HG03342 (cell line): Measurements from ENCODE around the gene HSPA9.

Experiments used
- ATAC-seq: cut with Tn5 transposase; IDR thresholded peaks from one replicate; pipeline ENCODE4 v1.9.1; 2021; ENCODE audit warnings: mild to moderate bottlenecking, moderate library complexity; ENCODE audit not compliant: unreplicated experiment

The HSPA9 gene

DNA sequence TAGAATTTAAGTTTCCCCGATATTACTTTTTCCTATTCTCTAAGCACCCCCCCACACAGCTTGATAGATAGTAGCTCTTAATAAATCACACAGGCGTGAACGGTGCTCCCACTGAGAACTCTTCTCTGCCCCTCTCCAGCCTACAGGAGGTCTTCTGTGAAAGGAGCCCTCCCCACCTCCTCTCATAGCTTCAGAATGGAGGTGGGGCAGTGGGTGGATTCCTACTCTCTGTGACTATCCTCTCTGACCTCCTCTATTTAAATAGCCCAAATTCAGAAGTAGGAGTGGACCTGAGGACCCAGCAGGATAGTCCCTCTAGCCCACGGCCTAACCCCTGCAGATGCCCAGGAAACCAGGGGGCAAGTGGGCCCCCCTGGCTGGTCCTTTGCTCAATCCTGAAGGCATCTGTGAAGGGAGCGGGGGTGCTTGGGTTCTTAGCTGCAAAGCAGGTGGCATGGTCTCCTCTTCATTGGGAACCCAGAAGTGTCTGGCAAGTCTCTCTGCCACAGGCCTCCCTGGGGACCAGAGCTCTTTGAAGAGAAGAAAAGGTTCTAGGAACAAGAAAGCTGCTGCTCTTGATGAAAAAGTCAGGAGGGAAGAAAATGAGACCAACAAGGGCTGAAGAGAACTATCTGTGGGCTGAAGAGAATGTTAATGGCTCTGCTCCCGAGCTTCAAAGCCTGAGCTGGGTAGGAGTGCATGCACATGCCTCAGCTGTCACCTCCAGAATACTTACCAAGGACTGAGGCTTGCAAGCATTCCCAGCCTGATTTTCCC is 21.1 kb upstream of the HSPA9 start:
- no peak for ATAC-seq

DNA sequence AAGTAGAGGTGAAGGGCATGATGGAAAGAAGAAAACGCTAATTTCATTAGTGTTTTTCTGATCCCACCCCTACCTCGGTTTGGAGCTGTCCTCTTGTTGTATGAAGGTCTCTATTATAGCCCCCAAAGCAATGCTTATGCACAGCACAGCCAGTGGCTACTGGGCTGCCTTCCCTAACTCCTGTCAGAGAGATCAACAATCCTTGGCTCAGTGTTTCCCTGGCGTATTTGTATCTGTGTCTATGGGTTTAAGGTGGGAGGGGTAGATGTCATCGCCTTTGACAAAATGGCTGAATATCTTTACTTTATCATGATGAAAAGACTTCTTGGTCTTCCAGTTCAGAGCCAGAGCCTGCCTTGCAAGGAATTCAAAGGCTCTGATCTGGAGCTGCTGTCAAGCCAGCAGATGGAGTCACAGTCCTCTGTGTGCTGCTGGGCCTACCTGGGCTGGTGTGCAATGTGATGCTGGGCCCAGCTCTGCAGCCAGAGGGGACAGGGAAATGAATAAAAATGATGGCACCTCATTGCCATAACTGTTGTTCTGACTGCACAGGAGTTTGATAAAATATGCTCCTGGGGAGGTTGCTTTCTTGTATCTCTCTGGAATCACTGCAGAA is 20.1 kb upstream of the HSPA9 start:
- no peak for ATAC-seq

DNA sequence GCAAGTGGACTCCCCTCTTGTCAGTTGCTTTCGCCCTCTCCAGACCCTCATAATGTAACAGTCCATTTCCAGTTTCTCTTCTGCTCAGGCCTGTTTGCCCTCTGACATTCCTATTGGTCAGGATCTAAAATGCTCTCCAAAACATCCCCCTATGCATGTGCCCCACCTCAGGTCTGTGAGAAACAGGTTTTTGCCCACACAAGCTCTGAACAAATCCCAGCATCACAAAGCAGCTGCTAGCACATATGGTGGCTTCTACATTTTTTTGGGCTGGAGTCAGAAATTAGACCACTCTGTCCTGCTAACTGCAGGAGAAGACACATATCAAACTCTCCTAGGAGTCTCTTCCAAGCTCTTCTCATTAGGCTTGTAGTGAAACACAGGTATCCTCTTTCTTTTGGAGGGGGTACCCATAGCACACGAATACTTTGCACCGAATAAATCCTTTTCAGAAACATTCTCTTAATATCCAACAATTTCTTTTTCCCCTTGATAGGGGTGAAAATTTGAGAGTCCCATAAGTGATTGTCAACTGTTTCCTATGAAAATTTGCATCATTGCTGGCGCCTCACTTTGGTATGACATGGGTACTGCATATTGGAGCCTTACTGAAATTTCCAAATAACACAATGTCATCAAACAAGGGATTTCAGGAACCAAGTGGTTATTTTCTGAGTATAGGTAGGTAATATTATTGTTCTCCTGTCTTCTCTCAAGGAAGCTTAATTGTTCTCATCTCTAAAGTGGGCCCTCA is 19.3 kb upstream of the HSPA9 start:
- no peak for ATAC-seq

DNA sequence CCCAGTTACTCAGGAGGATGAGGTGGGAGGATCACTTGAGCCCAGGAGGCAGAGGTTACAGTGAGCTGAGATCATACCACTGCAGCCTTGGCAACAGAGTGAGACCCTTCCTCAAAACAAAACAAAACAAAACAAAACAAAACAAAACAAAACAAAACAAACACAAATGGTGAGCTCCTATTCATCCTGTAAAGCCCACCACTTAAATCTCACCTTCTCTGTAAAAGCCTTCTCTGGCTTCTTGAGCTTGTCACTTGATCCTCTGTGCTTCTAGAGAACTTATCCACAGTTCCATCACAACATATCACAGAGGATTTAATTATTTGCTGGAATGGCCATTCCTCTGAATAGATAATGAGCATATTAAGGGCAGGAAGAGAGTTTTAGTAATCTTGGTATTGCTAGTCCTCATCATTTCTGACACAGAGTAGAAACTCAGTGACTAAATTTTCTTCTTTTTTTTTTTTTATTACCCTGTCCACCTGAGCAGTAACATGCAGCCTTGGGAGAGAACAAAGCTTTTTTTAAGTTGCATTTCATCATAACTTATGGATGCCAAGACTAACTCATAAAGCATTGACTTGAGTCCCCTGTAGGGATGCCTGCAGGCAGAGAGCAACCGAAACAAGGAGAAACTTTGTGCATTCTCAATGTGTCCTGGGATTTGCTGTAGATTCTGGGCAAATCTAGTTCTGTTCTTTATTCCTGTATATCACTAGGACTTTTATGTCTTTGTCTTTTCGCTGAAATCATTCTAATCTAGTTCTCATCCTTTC is 13.0 kb upstream of the HSPA9 start:
- no peak for ATAC-seq

DNA sequence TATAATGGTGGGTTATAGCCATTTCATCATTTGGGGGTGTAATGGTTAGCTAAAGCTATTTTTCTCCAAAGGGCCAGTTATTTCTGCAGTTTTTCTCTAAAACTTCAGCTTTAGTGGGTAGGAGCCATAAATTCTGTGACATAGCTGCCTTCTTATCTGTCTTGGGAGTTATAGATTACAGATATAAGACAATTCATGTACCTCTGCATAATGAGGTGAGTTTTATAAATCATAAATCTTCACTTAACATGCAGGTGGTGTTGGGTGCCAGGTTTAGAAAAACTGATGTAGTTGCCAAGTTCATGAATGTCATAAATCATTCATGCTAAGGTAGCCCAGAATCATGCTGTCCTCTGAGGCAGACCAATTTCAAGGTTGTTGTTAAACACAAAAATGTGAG is 10.0 kb upstream of the HSPA9 start:
- ATAC-seq, result no peak

DNA sequence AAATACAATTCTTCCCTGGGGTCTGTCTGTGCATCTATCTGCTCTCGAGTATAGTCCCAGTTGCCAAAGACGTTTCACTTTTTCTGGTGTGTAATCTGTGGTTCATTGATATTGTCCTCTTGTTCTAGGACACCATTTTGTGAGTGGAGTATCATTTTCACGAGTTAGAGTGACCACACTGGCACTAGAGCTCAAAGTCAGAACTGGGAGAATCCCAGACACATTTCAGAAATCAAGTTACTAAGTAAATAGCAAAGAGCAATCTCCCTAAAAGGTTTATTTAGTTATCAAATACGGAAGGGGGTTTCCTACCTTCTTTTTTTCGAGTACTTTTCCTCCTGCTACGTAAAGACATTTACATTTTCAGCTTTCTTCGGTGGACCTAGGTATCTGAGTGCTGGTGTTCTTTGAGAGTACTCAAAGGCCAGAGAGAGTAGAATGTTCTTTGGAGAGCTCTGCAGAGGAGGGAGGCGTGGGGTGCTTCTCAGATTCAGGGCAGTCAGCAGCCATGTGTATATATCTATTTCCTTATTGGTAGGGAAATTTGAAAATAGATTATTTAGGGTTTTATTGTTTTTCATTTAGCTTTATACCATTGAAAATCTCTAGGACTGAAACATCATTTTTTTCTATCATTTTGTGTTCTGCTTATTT is 8.9 kb upstream of the HSPA9 start:
- no peak for ATAC-seq

DNA sequence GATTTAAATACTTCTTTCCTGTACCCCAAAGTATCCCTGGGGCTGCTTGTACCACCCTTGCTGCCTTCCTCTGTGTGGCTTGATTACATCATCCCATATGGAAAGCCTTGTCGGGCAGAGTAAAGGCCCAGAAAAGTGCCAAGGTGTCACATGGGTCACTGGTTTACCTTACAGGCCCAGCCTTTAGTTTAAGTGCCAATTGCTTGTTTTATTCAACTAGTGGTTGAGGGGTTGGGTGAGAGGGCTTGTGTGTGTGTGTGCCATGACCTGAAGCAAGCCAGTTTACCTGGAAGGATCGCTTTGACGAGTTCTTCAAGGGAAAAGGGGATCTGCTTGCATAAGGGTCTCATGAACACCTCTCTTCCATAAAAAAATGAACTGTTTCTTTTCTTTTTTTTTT is 7.8 kb upstream of the HSPA9 start:
- ATAC-seq, result no peak

DNA sequence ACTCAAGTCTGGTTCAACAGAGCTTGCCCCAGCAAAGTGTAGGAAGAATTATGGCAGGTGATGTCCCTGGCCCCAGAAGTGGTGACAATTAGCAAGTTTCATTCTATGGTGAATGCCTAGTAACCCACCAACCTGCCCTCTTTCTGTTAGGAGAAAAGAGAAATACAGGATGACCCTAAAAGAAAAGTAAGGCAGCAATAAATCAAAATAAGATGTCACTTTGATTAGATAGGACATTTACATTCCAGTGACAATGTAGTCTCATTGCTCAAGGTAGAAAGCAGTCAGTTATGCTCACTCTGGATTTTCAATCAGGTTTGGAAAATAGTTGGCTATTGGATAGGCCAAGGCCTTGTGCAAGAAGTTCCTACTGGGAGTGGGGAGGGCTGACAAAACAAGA is 5.6 kb upstream of the HSPA9 start:
- ATAC-seq, result no peak

DNA sequence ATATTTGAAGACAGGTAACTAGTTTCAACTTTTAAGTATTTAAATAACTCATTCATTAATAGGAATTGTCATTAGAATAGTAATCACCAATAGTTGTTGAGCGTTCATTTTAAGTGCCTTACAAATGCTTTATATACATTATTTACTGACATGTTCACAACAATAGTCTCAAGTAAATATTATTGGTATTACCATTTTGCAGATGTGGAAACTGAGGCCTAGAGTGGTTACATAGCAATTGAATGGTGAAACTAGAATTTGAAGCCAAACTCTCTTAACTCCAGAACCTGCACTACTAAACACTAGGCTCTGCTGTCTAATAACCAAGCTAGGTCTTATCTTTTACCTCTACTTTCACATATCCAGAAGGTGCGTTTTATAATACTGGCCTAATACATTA is 4.8 kb upstream of the HSPA9 start:
- no peak for ATAC-seq

DNA sequence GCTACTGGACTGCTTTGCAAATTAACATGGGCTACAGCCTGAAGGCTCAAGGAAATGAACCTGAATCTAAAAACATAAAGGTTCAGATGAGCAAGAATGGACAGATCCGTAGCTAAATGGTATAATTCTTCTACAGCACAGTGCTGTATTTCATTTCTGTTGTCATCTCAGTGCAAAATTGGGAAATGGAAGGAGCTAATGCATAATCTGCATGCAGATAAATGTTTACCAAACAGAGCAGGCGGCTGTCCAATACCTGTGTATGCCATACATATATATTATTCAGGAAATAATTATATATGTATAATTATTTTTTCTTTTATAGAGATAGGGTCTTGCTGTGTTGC is 4.3 kb upstream of the HSPA9 start:
- ATAC-seq, result no peak

DNA sequence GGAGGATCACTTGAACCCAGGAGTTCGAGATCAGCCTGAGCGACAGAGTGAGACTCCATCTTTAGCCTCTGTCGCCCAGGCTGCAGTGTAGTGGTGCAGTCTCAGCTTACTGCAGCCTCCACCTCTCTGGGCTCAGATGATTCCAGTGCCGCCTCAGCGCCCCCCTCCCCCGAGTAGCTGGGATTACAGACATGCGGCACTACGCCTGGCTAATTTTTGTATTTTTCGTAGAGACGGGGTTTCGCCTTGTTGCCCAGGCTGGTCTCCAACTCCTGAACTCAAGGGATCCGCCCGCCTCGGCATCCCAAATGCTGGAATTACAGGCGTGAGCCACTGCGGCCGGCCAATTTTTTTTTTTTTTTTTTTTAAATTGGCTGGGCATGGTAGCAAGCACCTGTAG is 2.3 kb upstream of the HSPA9 start:
- ATAC-seq, result no peak

DNA sequence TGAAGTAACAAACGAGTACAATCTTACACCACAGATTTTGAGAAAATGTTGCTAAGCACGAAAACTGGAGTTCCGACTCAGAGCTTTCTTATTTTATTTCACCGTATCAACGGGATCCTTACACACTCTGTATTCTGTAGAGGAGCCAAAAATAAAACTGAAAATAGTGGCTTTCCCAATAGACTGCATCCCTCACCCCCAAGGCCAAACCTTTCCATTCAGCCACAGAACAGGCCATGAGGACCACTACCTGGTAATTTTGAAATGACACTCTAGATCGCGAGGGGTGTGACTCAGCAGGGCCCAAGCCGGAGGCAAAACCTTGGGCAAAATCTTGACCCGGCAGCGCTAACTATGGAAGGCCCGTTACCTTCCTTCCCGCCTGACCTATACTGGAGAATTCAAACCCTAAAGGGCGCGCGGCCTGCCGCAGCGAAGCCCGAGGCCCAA is 432 bp downstream of the HSPA9 start:
- no peak for ATAC-seq

DNA sequence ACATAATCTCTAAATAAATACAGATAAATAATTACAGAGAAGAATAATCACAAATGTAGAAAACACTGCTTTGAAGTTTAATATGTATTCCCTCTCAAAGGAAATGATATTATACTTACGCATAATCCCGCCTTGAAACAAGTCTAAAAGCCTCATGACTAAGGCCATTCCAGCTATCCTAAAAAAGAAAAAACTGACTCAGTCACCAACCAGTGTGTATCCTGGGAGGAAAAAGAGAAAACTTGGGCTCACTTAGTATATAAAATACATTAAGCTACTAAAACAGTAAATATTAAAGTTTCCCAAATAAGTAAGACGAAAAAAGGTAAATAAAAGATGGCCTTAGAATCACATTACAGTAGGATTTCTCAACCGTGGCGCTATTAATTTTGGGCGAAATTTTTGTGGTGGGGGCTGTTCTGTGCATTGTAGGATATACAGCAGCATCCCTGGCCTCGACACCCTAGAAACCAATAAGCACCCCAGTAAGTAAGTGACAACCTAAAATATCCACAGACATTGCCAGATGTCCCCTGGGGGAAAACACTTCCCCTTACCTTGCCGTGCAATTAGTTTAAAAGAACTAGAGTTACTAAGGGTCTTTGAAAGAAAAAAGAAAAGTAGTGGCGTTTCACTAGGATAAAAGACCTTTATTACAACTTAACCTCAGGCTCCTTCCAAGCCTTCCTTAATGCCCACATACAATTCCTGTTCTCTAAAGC is 1.1 kb downstream of the HSPA9 start:
- no peak for ATAC-seq

DNA sequence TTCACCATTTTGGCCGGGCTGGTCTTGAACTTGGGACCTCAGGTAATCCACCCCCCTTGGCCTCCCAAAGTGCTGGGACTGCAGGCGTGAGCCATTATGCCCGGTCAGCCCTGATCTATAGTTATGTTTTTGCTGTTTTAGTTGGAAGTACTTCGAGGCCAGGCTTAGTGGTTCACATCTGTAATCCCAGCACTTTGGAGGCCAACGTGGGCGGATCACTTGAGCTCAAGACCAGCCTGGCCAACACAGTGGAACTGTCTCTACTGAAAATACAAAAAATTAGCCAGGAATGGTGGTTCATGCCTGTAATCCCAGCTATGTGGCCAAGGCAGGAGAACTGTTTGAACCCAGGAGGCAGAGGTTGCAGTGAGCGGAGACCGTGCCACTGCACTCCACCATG is 2.0 kb downstream of the HSPA9 start:
- no peak for ATAC-seq

DNA sequence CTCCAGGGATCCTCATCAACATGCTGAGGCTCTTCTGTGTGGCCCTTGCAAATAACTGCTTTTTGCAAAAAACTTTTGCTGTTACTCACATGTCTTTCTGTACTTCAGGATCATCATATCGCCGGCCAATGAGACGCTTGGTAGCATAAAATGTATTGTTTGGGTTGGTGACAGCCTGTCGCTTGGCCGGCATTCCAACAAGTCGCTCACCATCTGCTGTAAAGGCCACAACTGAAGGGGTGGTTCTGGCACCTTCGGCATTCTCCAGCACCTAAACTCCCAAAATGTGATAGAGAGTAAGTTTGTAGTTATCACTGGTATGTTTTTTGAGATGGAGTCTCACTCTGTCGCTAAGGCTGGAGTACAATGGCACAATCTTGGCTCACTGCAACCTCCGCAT is 4.3 kb downstream of the HSPA9 start:
- no peak for ATAC-seq

DNA sequence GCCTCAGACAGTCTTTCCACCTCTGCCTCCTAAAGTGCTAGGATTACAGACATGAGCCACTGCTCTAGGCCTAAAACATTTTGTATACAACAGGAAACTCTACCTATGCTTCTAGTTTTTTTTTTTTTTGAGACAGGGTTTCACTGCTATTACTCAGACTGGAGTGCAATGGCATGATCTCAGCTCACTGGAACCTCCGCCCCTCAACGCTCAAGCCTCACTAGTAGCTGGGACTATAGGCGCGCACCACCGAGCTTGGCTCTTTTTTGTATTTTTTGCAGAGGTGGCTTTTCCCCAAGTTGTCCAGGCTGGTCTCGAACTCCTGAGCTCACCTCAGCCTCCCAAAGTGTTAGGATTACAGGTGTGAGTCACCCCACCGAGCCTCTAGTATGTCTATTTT is 5.4 kb downstream of the HSPA9 start:
- no peak for ATAC-seq

DNA sequence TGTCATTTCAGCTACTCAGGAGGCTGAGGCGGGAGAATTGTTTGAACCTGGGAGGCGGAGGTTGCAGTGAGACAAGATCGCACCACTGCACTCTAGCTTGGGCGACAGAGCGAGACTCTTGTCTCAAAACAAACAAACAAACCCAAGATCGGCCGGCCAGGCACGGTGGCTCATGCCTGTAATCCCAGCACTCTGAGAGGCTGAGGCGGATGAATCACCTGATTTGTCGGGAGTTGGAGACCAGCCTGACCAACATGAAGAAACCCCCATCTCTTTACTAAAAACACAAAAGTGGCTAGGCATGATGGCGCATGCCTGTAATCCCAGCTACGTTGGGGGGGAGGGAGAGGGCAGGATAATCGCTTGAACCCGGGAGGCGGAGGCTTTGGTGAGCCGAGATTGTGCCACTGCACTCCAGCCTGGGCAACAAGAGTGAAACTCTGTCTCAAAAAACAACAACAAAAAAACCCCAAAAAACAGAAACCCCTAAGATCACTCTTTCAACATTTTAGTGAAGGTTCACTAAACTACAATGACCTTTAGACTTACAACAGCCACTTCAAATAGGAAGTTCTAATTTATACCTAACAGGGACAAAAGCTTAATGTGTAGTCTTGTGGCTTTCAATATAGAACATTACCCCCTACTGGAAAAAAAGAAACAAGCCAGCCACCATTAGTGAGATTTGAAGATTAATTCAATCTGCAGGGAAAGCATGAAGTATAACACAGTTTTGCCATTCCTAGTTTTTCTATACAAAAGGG is 7.0 kb downstream of the HSPA9 start:
- ATAC-seq, result no peak

DNA sequence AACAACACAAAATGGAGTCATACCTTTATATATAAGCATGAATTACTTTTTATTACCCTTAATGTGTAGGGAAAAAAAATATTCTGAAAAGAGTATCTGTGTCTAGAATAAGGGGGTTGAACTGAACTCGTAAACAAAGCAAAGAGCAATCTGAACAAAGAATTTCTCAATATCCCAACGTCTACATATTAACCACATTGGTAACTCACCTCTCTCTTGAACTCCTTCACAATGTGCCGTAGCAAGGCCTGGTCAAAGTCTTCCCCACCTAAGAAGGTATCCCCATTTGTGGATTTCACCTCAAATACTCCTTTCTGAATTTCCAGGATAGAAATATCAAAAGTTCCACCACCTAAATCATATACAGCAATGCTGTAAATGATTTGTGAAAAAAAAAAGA is 8.4 kb downstream of the HSPA9 start:
- no peak for ATAC-seq

DNA sequence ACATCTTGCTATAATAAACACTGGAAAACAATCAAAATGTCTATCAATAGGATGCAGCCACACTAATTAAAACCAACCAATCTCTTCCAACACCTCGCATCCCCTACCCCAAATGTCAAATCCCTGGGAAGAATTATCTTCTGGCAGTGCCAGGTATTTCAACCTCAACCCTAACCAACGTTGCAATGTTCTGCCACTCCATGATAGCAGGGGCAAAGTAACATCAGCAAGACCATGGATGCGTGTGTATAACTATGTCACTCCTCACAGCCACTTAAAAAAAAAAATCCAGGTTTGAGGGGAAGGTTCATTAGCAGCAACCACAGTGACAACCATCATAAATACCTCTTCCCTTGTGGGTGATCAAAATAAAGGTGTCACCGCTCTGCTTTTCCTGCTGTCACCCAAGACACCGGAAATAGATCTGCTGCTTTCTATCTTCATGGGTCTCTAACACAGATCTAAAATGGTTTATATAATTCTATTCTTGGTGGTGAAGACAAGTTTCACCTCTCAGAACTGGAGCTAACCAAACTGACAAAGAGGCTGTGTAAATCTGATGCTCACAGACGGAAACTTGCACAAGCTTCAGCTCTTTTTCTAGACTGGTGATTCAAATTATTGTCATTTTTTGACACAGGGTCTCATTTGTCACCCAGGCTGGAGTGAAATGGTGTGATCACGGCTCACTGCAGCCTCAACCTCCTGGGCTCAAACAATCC is 9.9 kb downstream of the HSPA9 start:
- no peak for ATAC-seq
